K562 treated with DMSO at 1 percent for 48 hours (cell line): ENCODE data around the gene C19orf44. TPM values are rescaled to one million over a fixed set of nuclear protein-coding genes. Genes with fewer than 3 reads are reported as not detected.

Experiments used
- total RNA-seq: library from RNA; unstranded; fragments of 300-600 nt; gene quantifications from 2 replicates; pipeline ENCODE4 v1.2.3, GENCODE V29; 2022; ENCODE audit warnings: low replicate concordance; ENCODE audit errors: extremely low read depth

The C19orf44 gene
- total RNA-seq, result not detected in 2 replicates

DNA sequence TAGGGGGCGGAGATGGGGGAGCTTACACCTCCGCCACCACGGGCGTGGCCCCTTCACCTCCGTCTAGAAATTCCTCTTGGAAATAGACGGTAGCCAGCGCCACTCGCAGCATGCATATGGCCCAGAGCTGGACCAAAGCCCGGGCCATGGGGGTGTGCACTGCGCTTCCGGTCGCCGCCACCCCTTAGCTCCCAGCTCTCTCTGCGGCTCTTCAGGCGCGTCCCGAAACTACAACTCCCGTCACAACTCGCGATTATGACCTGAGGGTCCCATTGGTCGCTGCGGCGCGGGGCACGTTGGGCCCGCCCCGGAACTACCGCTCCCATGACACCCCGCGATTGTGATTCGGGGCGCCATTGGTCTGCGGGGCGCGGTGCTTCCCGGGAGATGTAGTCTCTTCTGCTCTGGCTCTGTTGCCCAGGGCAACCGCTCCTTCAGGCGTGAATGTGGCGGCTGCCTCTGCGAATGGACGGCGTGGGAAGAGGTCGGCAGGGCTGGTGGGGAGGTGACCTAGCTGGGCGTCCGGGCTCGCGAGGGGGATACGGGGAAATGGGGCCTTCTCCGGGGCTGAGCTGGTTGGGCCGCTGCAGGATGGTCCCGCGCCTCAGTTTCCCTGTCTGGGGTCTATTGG is at the start of gene C19orf44, which contains the start of gene CALR3:
C19orf44 (plus strand) TSS at position 413 of the 631 bp plus-strand sequence. CDS start 4,399 bp downstream, outside the sequence.
CALR3 (minus strand) TSS at position 186 of the 631 bp plus-strand sequence; CDS start at position 148, 38 bp downstream.

GRCh38 chr19:16542045-16542909 is 46.1 kb downstream of the C19orf44 start, which contains the start of gene CHERP:
Gene CHERP, minus strand, starts transcription at chr19:16542437. Its CDS starts 59 bp downstream, at chr19:16542378.

Other genes with a start within 250 kb of the C19orf44 start
- gene KLF2, start 171.6 kb upstream of the C19orf44 start, total RNA-seq, result not detected in 2 replicates
- not detected in 2 replicates for gene EPS15L1, start 24.4 kb upstream of the C19orf44 start, total RNA-seq
- not detected in 2 replicates for gene CALR3, start 227 bp upstream of the C19orf44 start, total RNA-seq
- gene CHERP, start 46.0 kb downstream of the C19orf44 start, total RNA-seq, result 213 TPM in 1 of 2 replicates, not detected in the other
- gene SLC35E1, start 76.0 kb downstream of the C19orf44 start, total RNA-seq, result not detected in 2 replicates
- gene MED26, start 131.8 kb downstream of the C19orf44 start, total RNA-seq, result not detected in 2 replicates
- not detected in 2 replicates for gene SMIM7, start 163.8 kb downstream of the C19orf44 start, total RNA-seq
- not detected in 2 replicates for gene TMEM38A, start 164.7 kb downstream of the C19orf44 start, total RNA-seq
- not detected in 2 replicates for gene NWD1, start 223.5 kb downstream of the C19orf44 start, total RNA-seq